CD14-positive monocyte (primary cell): ENCODE measurements around the gene MED12L. TPM values are rescaled to one million over a fixed set of nuclear protein-coding genes. Genes with fewer than 3 reads are reported as not detected.

Experiments used
- DNase-seq, 3 donors: peaks; one replicate each; pipeline ENCODE4 v3.0.0-alpha.2; 2011 to 2022
- H2AFZ ChIP-seq: 2 replicates; pipeline ENCODE4 v1.6.0; 2012; ENCODE audit warnings: mild to moderate bottlenecking, low read depth, low read length, inconsistent platforms; ENCODE audit not compliant: insufficient read depth, poor library complexity, severe bottlenecking
- H3K27ac ChIP-seq, 2 donors: 1 replicate in 1 of 2; 2 replicates in 1 of 2; pipeline ENCODE4 v1.5.1; 2012 to 2013; ENCODE audit warnings: low read length in 2 of 2, control low read depth in 1 of 2, inconsistent platforms in 1 of 2, low read depth in 1 of 2, mild to moderate bottlenecking in 1 of 2
- H3K27me3 ChIP-seq, 2 donors: one replicate each; pipeline versions ENCODE4 v1.6.0 to v1.6.1; 2011 to 2013; ENCODE audit warnings: low read length in 2 of 2; ENCODE audit not compliant: control insufficient read depth in 2 of 2, insufficient read depth in 2 of 2
- H3K36me3 ChIP-seq, 2 donors: replicated peaks in 1 of 2; 1 replicate in 1 of 2; 2 replicates in 1 of 2; pipeline versions ENCODE4 v1.5.1 to v1.6.1; 2012 to 2013; ENCODE audit warnings: low read length in 2 of 2, control low read depth in 1 of 2, inconsistent platforms in 1 of 2, mild to moderate bottlenecking in 1 of 2; ENCODE audit not compliant: insufficient read depth in 2 of 2, control insufficient read depth in 1 of 2
- H3K4me1 ChIP-seq, 2 donors: 1 replicate in 1 of 2; 2 replicates in 1 of 2; pipeline versions ENCODE4 v1.5.1 to v1.6.1; 2012 to 2013; ENCODE audit warnings: low read length in 2 of 2, control low read depth in 1 of 2, inconsistent platforms in 1 of 2, mild to moderate bottlenecking in 1 of 2, moderate library complexity in 1 of 2; ENCODE audit not compliant: insufficient read depth in 2 of 2, control insufficient read depth in 1 of 2
- H3K4me2 ChIP-seq: replicated peaks from 2 replicates; pipeline ENCODE3; 2012; ENCODE audit warnings: low read length, moderate library complexity, mild to moderate bottlenecking; ENCODE audit not compliant: poor library complexity, severe bottlenecking; ENCODE audit errors: extremely low read depth
- H3K4me3 ChIP-seq, 3 experiments: fragments of 200-600 bp in 1 of 3; sonication (generic) in 1 of 3; replicated peaks in 1 of 3; 1 replicate in 2 of 3; 2 replicates in 1 of 3; pipeline ENCODE4 v1.5.1; 2011 to 2013; ENCODE audit warnings: low read length in 3 of 3, mild to moderate bottlenecking in 3 of 3, control low read depth in 2 of 3, low read depth in 2 of 3, inconsistent platforms in 1 of 3, moderate library complexity in 1 of 3
- H3K79me2 ChIP-seq: 2 replicates; pipeline ENCODE4 v1.6.0; 2012; ENCODE audit warnings: mild to moderate bottlenecking, control low read depth, inconsistent platforms, low read length, moderate library complexity; ENCODE audit not compliant: insufficient read depth
- H3K9ac ChIP-seq: 2 replicates; pipeline ENCODE4 v1.6.0; 2017; ENCODE audit warnings: low read length, mild to moderate bottlenecking; ENCODE audit not compliant: insufficient read depth, poor library complexity, severe bottlenecking
- H3K9me3 ChIP-seq, 2 donors: replicated peaks in 1 of 2; 1 replicate in 1 of 2; 2 replicates in 1 of 2; pipeline versions ENCODE4 v1.5.1 to v1.6.1; 2012 to 2013; ENCODE audit warnings: low read length in 2 of 2, control low read depth in 1 of 2; ENCODE audit not compliant: control insufficient read depth in 1 of 2, insufficient read depth in 1 of 2
- H4K20me1 ChIP-seq: 2 replicates; pipeline ENCODE4 v1.6.0; 2012; ENCODE audit warnings: mild to moderate bottlenecking, low read length, control low read depth, moderate library complexity; ENCODE audit not compliant: insufficient read depth
- H3K27ac Mint-ChIP-seq, 7 donors: one replicate each; pipeline ENCODE4 v1.8.0; 2020; ENCODE audit warnings: mild to moderate bottlenecking in 7 of 7, mixed read lengths in 7 of 7, moderate library complexity in 6 of 7, inconsistent platforms in 2 of 7
- H3K27me3 Mint-ChIP-seq, 3 donors: one replicate each; pipeline ENCODE4 v1.8.0; 2021 to 2022; ENCODE audit warnings: low read depth in 3 of 3, mild to moderate bottlenecking in 3 of 3, mixed read lengths in 3 of 3, moderate library complexity in 3 of 3, inconsistent platforms in 1 of 3
- H3K36me3 Mint-ChIP-seq, 2 donors: one replicate each; pipeline ENCODE4 v1.8.0; 2020; ENCODE audit warnings: mixed read lengths in 2 of 2, inconsistent platforms in 1 of 2, mild to moderate bottlenecking in 1 of 2
- H3K4me1 Mint-ChIP-seq: one replicate; pipeline ENCODE4 v1.8.0; 2020; ENCODE audit warnings: mild to moderate bottlenecking, mixed read lengths
- H3K4me3 Mint-ChIP-seq, 2 donors: one replicate each; pipeline ENCODE4 v1.8.0; 2020; ENCODE audit warnings: mild to moderate bottlenecking in 2 of 2, mixed read lengths in 2 of 2, moderate library complexity in 1 of 2
- H3K9me3 Mint-ChIP-seq, 7 donors: one replicate each; pipeline ENCODE4 v1.8.0; 2020 to 2022; ENCODE audit warnings: mixed read lengths in 7 of 7, mild to moderate bottlenecking in 6 of 7, moderate library complexity in 6 of 7, inconsistent platforms in 2 of 7
- CTCF ChIP-seq: fragments of 200-600 bp; IDR thresholded peaks from one replicate; pipeline ENCODE4 v1.8.0; 2022; ENCODE audit warnings: antibody characterized with exemption, mild to moderate bottlenecking
- WGBS: methylation state at CpG from one replicate; pipeline ENCODE4 v1.1.5; 2013; ENCODE audit warnings: missing lambda C conversion rate; ENCODE audit not compliant: insufficient coverage; 5-methylcytosine and 5-hydroxymethylcytosine counted together
- intact Hi-C, 2 donors: fragments of 100-400 bp; cut with micrococcal nuclease; formaldehyde crosslinking; loops; one replicate each; pipeline versions ENCODE4 v1.15.0 to v1.15.1; 2023
- polyA plus RNA-seq, 3 donors: library from polyadenylated mRNA; depleted of rRNA in 1 of 3; unstranded in 2 of 3; stranded (reverse) in 1 of 3; fragments of 300-500 nt in 2 of 3; fragments of >200 nt in 1 of 3; fragmentation: Illumina TruSeq in 2 of 3; gene quantifications; 1 replicate in 2 of 3; 2 replicates in 1 of 3; pipeline ENCODE4 v1.2.3, GENCODE V29; 2012 to 2021

The MED12L gene
- polyA plus RNA-seq, 3 donors, result 0.12 to 0.29 TPM; not detected in 1

GRCh38 chr3:151214459-151214858 is 129.0 kb downstream of the MED12L start:
- no peak for DNase-seq
- no peak overlapping the region for H3K27ac Mint-ChIP-seq
- Histone ChIP-seq H3K27ac (no peak overlapping the region), H3K36me3 (no peaks in the 10 kb centered on the region), H3K4me1 (peaks cover 9 to 11% of the 10 kb centered on the region in 2 donors), H3K9me3 (no peaks in the 10 kb centered on the region), H3K9ac (no peak overlapping the region), H3K79me2 (no peaks in the 10 kb centered on the region), H2AFZ (no peak overlapping the region), H3K4me3 (no peak overlapping the region), H3K4me2 (no peak overlapping the region), H3K27me3 (no peaks in the 10 kb centered on the region), H4K20me1 (no peaks in the 10 kb centered on the region)
- H3K27me3 Mint-ChIP-seq, result no peaks in the 10 kb centered on the region
- no peak overlapping the region for H3K4me3 Mint-ChIP-seq
- intact Hi-C loops, result no loop called here
- H3K36me3 Mint-ChIP-seq, result no peaks in the 10 kb centered on the region
- no peaks in the 10 kb centered on the region for H3K9me3 Mint-ChIP-seq
- no CpG with 5 or more reads among the region's 1 CpG for WGBS
- H3K4me1 Mint-ChIP-seq, result peaks cover 21% of the 10 kb centered on the region
- no peak for TF ChIP-seq CTCF

DNA sequence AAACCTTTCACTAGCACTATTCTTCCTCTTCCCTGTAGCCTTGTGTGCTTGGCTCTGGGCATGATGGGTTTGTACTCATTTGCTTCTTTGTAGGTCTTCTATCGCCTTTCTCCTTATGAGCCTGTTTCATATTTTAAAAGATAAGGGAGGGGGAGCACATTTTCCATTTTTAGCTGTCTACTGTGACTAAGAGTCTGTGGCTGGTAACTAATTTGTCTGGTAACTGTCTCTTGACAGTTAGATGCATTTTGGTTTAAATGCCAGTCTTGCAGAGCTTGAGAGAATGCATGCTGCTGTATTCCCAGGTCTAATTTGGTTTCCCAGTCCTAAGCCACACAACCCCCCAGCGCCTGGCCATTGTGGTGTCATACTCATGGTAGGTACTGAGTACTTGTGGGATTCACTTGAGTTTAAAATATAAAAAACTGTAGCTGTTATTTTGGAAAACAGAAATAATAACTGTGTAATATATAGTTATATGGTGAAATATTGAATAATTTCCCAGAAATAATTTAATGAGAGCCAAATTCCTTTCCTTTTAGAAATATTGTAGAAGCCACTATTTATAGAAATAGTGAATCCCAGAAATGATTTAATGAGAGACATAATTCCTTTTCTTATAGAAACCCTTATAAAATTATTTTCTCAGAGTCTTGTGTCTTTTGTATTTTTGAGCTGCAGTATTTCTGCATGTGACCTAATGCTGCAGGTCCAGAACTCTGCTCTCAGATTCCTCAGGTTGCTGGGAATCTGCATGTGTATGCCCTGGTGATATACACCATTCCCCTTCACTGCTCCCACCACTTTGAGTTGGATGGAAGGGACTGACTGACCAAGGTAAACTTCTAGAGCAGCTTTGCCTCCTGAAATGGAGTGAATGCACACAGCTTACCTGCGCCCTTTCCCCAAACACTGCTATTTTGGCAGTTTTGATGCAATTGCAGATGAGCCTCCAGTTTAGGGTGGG is 131.5 kb downstream of the MED12L start:
- Histone ChIP-seq H4K20me1 (no peaks in the 10 kb centered on the region), H3K9me3 (peaks cover 0 to 4% of the 10 kb centered on the region in 2 donors), H3K4me2 (no peak overlapping the region), H3K4me3 (no peak overlapping the region), H3K4me1 (peaks cover 0 to 5% of the 10 kb centered on the region in 2 donors), H2AFZ (no peak overlapping the region), H3K36me3 (no peaks in the 10 kb centered on the region), H3K27ac (no peak overlapping the region), H3K79me2 (no peaks in the 10 kb centered on the region), H3K27me3 (no peaks in the 10 kb centered on the region), H3K9ac (no peak overlapping the region)
- no CpG with 5 or more reads among the region's 3 CpGs for WGBS
- Mint-ChIP-seq H3K4me3 (no peak overlapping the region), H3K27me3 (no peaks in the 10 kb centered on the region), H3K4me1 (peaks cover 13% of the 10 kb centered on the region), H3K36me3 (peaks cover 0 to 3% of the 10 kb centered on the region in 2 donors), H3K27ac (peak overlapping the region in 1 of 7 donors; percentile 63), H3K9me3 (peaks cover 0 to 7% (median 6%) of the 10 kb centered on the region in 7 donors)
- intact Hi-C loops, result no loop called here
- no peak for TF ChIP-seq CTCF
- DNase-seq, result no peak
